ENCODE data around the gene NHEJ1. TPM values are rescaled to one million over a fixed set of nuclear protein-coding genes. Genes with fewer than 3 reads are reported as not detected.

The NHEJ1 gene
- total and polyA plus RNA-seq, 9 of the 15 experiments (the other 6 are each of a cell fraction or from before 2014, with no cell fraction given) = 9.0 to 23.7 (median 13.9) TPM

- Histone ChIP-seq H3K36me3 (ENCODE audit: control insufficient read depth, insufficient read depth, low read length) (no peaks in the 10 kb centered on the region), H3K9me1 (ENCODE audit: control insufficient read depth, insufficient read depth, low read length) (no peaks in the 10 kb centered on the region), H3K27me3 (ENCODE audit: control insufficient read depth in 2 of 2, insufficient read depth in 2 of 2, low read length in 2 of 2) (no peaks in the 10 kb centered on the region), H2AFZ (ENCODE audit: low read depth, low read length) (no peak overlapping the region), H3K4me2 (ENCODE audit: insufficient read depth, low read length) (no peak overlapping the region), H3K27ac (ENCODE audit: extremely low read depth, low read depth, low read length) (no peak overlapping the region), H3K4me1 (replicated peaks in 1 of 2; ENCODE audit: control insufficient read depth in 2 of 2, insufficient read depth in 2 of 2, low read length in 2 of 2) (no peaks in the 10 kb centered on the region), H3K9me3 (replicated peaks; ENCODE audit: control insufficient read depth, insufficient read depth, low read depth, low read length) (0 out of 2 replicates have a peak, but pooled peaks cover 2% of the 10 kb centered on the region), H4K20me1 (replicated peaks; ENCODE audit: control insufficient read depth, insufficient read depth, low read length) (no peaks in the 10 kb centered on the region), H3K79me2 (ENCODE audit: control insufficient read depth, insufficient read depth, low read length) (no peaks in the 10 kb centered on the region), H3K9ac (ENCODE audit: insufficient read depth in 1 of 2, low read depth in 2 of 2, low read length in 2 of 2) (no peak overlapping the region), H3K4me3 (no peak overlapping the region)
- POLR2A ChIA-PET = no interaction called here
- 40% methylated on average over 10 of the region's 12 CpGs for WGBS (ENCODE audit: insufficient coverage, low coverage, missing lambda C conversion rate)
- intact Hi-C loops (cut with micrococcal nuclease) = no loop called here
- ATAC-seq (peak; percentile 51; the same call in 1 of the 3 replicates), DNase-seq (ENCODE audit: extremely low read depth in 1 of 4, low spot score in 3 of 4) (no peak), FAIRE-seq (no peak)
- no TSS peak for BruUV-seq (replicated peaks)
- CTCF ChIA-PET (ENCODE audit: low intra/inter-chr PET ratio) = no interaction called here
- TF ChIP-seq FOXA3 (CRISPR knock-in tag; conservative IDR thresholded peaks at IDR 0.05 in 1 of 2, IDR thresholded peaks at IDR 0.05 in 1 of 2) = no peak
- TF ChIP-seq ZBTB43 (CRISPR knock-in tag; IDR thresholded peaks at IDR 0.05) = no peak
- no peak for TF ChIP-seq ZNF589 (CRISPR knock-in tag; IDR thresholded peaks at IDR 0.05; ENCODE audit: low read depth)
- no peak for TF ChIP-seq HDAC8 (tag; IDR thresholded peaks at IDR 0.05)
- TF ChIP-seq HCFC1 (IDR thresholded peaks at IDR 0.05; ENCODE audit: low read depth, low read length) = no peak
- TF ChIP-seq SP2 (IDR thresholded peaks at IDR 0.05; ENCODE audit: extremely low read depth, low read depth, low read length, poor library complexity, severe bottlenecking) = no peak
- in situ Hi-C loops (cut with MboI) = no loop called here
Observed at GRCh38 chr2:219199470-219200211, 39.0 kb upstream of the NHEJ1 start.

Data from K562 (cell line).